ENCODE results near the gene MMD.

- TF ChIP-seq, protein P1, sequence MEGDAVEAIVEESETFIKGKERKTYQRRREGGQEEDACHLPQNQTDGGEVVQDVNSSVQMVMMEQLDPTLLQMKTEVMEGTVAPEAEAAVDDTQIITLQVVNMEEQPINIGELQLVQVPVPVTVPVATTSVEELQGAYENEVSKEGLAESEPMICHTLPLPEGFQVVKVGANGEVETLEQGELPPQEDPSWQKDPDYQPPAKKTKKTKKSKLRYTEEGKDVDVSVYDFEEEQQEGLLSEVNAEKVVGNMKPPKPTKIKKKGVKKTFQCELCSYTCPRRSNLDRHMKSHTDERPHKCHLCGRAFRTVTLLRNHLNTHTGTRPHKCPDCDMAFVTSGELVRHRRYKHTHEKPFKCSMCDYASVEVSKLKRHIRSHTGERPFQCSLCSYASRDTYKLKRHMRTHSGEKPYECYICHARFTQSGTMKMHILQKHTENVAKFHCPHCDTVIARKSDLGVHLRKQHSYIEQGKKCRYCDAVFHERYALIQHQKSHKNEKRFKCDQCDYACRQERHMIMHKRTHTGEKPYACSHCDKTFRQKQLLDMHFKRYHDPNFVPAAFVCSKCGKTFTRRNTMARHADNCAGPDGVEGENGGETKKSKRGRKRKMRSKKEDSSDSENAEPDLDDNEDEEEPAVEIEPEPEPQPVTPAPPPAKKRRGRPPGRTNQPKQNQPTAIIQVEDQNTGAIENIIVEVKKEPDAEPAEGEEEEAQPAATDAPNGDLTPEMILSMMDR (conservative IDR thresholded peaks at IDR 0.05 in 1 of 2, IDR thresholded peaks at IDR 0.05 in 1 of 2; ENCODE audit: extremely low read depth in 1 of 2, insufficient read depth in 1 of 2, low read depth in 1 of 2, low read length in 2 of 2) = no peak
- TF ChIP-seq EZH2 (IDR thresholded peaks at IDR 0.05; ENCODE audit: borderline replicate concordance, low read length) = no peak
Measured at GRCh38 chr17:55456307-55457240, 34.9 kb upstream of the MMD start.

Measured in mammary epithelial cell (primary cell).